ENCODE results near the gene MPRIP.

DNA sequence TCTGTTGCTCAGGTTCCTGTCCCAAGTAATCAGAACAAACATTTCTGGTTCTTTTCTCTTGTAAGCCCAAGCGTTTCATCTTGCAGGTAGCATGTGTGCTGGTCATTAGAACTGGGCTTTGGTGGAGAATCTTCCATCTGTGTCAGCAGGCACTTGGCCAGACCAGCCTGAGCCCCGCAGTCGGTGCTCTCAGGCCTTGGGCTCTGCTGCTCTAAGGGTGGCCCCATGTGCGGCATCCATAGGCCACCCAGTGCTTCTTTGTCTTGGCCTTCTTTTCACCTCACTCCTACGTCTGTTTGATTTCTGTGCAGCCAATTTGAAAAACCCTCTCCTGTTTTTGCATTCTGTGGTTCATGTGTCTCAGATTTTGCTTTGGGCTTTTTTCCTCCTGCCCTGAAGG, 112.3 kb downstream of the MPRIP start:
- TF ChIP-seq, protein P1, sequence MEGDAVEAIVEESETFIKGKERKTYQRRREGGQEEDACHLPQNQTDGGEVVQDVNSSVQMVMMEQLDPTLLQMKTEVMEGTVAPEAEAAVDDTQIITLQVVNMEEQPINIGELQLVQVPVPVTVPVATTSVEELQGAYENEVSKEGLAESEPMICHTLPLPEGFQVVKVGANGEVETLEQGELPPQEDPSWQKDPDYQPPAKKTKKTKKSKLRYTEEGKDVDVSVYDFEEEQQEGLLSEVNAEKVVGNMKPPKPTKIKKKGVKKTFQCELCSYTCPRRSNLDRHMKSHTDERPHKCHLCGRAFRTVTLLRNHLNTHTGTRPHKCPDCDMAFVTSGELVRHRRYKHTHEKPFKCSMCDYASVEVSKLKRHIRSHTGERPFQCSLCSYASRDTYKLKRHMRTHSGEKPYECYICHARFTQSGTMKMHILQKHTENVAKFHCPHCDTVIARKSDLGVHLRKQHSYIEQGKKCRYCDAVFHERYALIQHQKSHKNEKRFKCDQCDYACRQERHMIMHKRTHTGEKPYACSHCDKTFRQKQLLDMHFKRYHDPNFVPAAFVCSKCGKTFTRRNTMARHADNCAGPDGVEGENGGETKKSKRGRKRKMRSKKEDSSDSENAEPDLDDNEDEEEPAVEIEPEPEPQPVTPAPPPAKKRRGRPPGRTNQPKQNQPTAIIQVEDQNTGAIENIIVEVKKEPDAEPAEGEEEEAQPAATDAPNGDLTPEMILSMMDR (IDR thresholded peaks at IDR 0.05), result no peak
- TF ChIP-seq POLR2A (IDR thresholded peaks at IDR 0.05), result no peak
